HG02610 (cell line): ENCODE measurements around the gene SNAP29.
"Not testable (repeated sequence)": the region's sequence is repeated elsewhere in the genome, so short reads cannot be mapped to it uniquely, and the experiment has no call there.

ENCODE experiments used
- ATAC-seq: cut with Tn5 transposase; IDR thresholded peaks from one replicate; pipeline ENCODE4 v1.9.1; 2021; ENCODE audit warnings: mild to moderate bottlenecking, moderate library complexity; ENCODE audit not compliant: unreplicated experiment

The SNAP29 gene

GRCh38 chr22:20927940-20928572 is 69.2 kb downstream of the SNAP29 start:
- no peak for ATAC-seq

- ATAC-seq, result no peak
Observed at GRCh38 chr22:20928573-20928967, 69.8 kb downstream of the SNAP29 start.

GRCh38 chr22:20930004-20930403 is 71.2 kb downstream of the SNAP29 start:
- no peak for ATAC-seq

- ATAC-seq, result not testable (repeated sequence)
Observed at GRCh38 chr22:20930435-20930834, 71.6 kb downstream of the SNAP29 start.

- no peak for ATAC-seq
Observed at GRCh38 chr22:20931126-20931654, 72.4 kb downstream of the SNAP29 start.

- no peak for ATAC-seq
Observed at GRCh38 chr22:20933910-20934309, 75.1 kb downstream of the SNAP29 start.

GRCh38 chr22:20935049-20935448 is 76.2 kb downstream of the SNAP29 start:
- not testable (repeated sequence) for ATAC-seq

- not testable (repeated sequence) for ATAC-seq
Observed at GRCh38 chr22:20935780-20936539, 77.2 kb downstream of the SNAP29 start.

GRCh38 chr22:20937031-20937793 is 78.4 kb downstream of the SNAP29 start:
- no peak for ATAC-seq

- no peak for ATAC-seq
Observed at GRCh38 chr22:20937794-20938671, 79.2 kb downstream of the SNAP29 start.

GRCh38 chr22:20939457-20940185 is 80.8 kb downstream of the SNAP29 start:
- not testable (repeated sequence) for ATAC-seq

GRCh38 chr22:20940186-20940651 is 81.4 kb downstream of the SNAP29 start:
- ATAC-seq, result no peak
